ENCODE measurements around the gene VSIG10. TPM values are rescaled to one million over a fixed set of nuclear protein-coding genes. Genes with fewer than 3 reads are reported as not detected.

Gene VSIG10
- total and polyA plus RNA-seq, 12 donors = 5.3 to 23.6 (median 10.3) TPM

- no peak overlapping the region for H3K4me3 ChIP-seq
- ATAC-seq (no peak), DNase-seq (no peak)
- H3K4me1 ChIP-seq = peaks cover 0 to 14% (median 5%) of the 10 kb centered on the region in 9 donors
- H3K27me3 ChIP-seq = no peaks in the 10 kb centered on the region
- intact Hi-C loops (cut with DNase I) = loop anchor here in 4 of 10 donors (5.0 kb wide), 1 partner anchor 255 kb away; the partner anchor contains the start of gene SUDS3 (in 4 of the 4)
- H3K9me3 ChIP-seq = no peaks in the 10 kb centered on the region
- no peak overlapping the region for H3K27ac ChIP-seq
- 97 to 98% methylated on average over 6 of the region's 6 CpGs for WGBS, 2 donors
- H3K36me3 ChIP-seq = peaks cover 0 to 4% (median 0%) of the 10 kb centered on the region in 9 donors
- TF ChIP-seq, protein P1, sequence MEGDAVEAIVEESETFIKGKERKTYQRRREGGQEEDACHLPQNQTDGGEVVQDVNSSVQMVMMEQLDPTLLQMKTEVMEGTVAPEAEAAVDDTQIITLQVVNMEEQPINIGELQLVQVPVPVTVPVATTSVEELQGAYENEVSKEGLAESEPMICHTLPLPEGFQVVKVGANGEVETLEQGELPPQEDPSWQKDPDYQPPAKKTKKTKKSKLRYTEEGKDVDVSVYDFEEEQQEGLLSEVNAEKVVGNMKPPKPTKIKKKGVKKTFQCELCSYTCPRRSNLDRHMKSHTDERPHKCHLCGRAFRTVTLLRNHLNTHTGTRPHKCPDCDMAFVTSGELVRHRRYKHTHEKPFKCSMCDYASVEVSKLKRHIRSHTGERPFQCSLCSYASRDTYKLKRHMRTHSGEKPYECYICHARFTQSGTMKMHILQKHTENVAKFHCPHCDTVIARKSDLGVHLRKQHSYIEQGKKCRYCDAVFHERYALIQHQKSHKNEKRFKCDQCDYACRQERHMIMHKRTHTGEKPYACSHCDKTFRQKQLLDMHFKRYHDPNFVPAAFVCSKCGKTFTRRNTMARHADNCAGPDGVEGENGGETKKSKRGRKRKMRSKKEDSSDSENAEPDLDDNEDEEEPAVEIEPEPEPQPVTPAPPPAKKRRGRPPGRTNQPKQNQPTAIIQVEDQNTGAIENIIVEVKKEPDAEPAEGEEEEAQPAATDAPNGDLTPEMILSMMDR (IDR thresholded peaks at IDR 0.05) = no peak
Observed at GRCh38 chr12:118122264-118122663, 18.5 kb upstream of the VSIG10 start.

GRCh38 chr12:118120579-118121363 lies 17.0 kb upstream of the VSIG10 start:
- H3K36me3 ChIP-seq = peaks cover 0 to 4% (median 0%) of the 10 kb centered on the region in 9 donors
- TF ChIP-seq, protein P1 (IDR thresholded peaks at IDR 0.05) = peak; percentile 63 to 88 (median 78)
- no peak overlapping the region for H3K4me3 ChIP-seq
- WGBS, 2 donors = 24% methylated on average over 8 of the region's 8 CpGs
- no peaks in the 10 kb centered on the region for H3K27me3 ChIP-seq
- H3K27ac ChIP-seq = peak overlapping the region in 9 of 10 donors; percentile 26 to 81 (median 70)
- peak; percentile 51 to 92 (median 88) for ATAC-seq
- peaks cover 0 to 14% (median 5%) of the 10 kb centered on the region in 9 donors for H3K4me1 ChIP-seq
- peak; percentile 72 to 74 for DNase-seq
- H3K9me3 ChIP-seq = no peaks in the 10 kb centered on the region
- intact Hi-C loops (cut with DNase I) = loop anchor here in 7 of 10 donors (1.0 to 5.0 kb wide), 3 partner anchors 254 to 257 kb away; partner anchors contain the start of gene SUDS3 (in 5 of the 7)

GRCh38 chr12:118119449-118119879 lies 15.7 kb upstream of the VSIG10 start:
- Histone ChIP-seq H3K27ac (no peak overlapping the region), H3K4me3 (no peak overlapping the region), H3K27me3 (no peaks in the 10 kb centered on the region), H3K36me3 (peaks cover 0 to 3% (median 0%) of the 10 kb centered on the region in 9 donors), H3K4me1 (peaks cover 0 to 14% (median 5%) of the 10 kb centered on the region in 9 donors), H3K9me3 (no peaks in the 10 kb centered on the region)
- 84 to 86% methylated on average over 10 of the region's 10 CpGs for WGBS, 2 donors
- intact Hi-C loops (cut with DNase I) = no loop called here
- DNase-seq = no peak
- no peak for ATAC-seq
- TF ChIP-seq, protein P1 (IDR thresholded peaks at IDR 0.05) = no peak

- no peaks in the 10 kb centered on the region for H3K9me3 ChIP-seq
- H3K4me3 ChIP-seq = no peak overlapping the region
- DNase-seq = no peak
- intact Hi-C loops (cut with DNase I) = no loop called here
- H3K36me3 ChIP-seq = no peaks in the 10 kb centered on the region
- TF ChIP-seq, protein P1 (IDR thresholded peaks at IDR 0.05) = no peak
- 89 to 90% methylated on average over 1 of the region's 1 CpG for WGBS, 2 donors
- no peak overlapping the region for H3K27ac ChIP-seq
- peaks cover 0 to 7% (median 6%) of the 10 kb centered on the region in 9 donors for H3K4me1 ChIP-seq
- no peaks in the 10 kb centered on the region for H3K27me3 ChIP-seq
- ATAC-seq = no peak
Observed at GRCh38 chr12:118109088-118109487, 5.3 kb upstream of the VSIG10 start.

Data from heart right ventricle (tissue), 16 donors.